Limb (tissue), 2 donors: Measurements from ENCODE around the gene DMRT3.

ENCODE experiments used
- DNase-seq, 2 donors: peaks; one replicate each; pipeline ENCODE4 v3.0.0-alpha.2; 2016; ENCODE audit errors: extremely low spot score in 2 of 2

Gene DMRT3

DNA sequence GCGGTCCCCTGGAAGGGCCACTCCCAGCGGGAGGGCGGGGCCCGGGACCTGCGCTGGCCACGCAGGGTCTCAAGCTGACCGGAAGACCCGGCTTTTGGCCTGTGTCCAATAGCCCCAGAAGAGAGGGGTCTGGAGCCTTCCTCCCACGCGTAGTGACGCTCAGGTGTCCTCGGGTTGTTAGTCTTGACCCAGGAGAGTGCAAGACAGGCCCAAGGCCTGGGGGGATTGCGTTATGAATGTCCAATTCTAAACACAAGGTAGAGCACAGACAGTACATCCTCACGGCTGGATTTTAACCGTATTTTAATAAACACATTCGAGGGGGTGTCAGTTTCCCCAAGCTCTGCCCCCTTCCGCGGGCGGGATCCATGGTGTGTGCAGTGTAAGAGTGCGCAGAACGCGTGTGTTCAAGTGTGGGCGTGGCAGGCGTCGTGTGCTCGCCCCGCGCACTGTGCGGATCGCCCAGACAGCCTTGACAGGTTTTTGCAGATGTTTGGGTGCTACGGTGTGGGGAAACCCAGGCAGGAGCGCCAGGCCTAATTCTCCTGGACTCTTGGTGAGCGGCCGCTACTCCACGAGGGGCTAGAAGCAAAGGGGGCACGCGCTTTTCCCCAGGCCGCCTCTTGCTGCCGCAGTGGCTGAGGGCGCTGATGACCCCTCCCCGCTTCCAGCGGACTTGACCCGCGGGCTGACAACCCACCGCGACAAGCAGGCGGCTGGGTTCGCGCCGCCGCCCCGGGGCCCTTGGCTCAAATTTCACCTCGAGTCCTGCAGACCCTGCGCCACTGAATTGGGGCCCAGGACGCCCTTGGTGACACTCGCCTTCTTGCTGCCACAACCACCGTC, 6.1 kb upstream of the DMRT3 start:
- peak in 1 of 2 donors; percentile 49 for DNase-seq

DNA sequence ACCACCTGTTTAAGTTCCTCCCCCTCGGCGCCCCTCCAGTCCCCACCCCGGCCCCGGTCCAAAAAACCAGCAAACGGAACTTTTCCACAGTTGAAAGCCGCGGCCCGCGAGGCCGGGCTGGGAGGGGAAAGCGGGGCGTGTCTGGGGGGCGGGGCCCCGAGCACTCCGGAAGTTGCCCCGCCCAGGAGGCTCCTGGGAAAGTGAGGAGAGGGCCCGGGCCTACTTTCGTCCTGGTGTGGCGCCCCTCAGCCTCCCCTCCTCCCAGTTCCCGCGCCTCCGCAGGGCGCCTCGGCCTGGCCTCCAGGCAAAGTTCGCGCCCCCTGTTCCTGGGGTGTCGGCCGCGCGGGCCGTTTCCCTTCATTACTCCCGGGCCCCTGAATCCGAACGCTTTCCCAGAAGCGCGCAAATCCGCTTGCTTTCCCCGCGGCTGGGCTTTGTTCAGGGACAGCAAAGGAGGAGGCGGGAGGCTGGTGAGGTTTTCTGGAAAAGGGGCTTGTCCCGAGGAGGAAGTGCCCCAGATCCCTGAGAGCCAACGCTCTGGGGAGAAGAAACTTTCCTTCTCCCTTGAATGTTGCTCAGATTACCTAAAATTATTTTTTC, 4.5 kb upstream of the DMRT3 start:
- peak in 1 of 2 donors; percentile 74 for DNase-seq

DNA sequence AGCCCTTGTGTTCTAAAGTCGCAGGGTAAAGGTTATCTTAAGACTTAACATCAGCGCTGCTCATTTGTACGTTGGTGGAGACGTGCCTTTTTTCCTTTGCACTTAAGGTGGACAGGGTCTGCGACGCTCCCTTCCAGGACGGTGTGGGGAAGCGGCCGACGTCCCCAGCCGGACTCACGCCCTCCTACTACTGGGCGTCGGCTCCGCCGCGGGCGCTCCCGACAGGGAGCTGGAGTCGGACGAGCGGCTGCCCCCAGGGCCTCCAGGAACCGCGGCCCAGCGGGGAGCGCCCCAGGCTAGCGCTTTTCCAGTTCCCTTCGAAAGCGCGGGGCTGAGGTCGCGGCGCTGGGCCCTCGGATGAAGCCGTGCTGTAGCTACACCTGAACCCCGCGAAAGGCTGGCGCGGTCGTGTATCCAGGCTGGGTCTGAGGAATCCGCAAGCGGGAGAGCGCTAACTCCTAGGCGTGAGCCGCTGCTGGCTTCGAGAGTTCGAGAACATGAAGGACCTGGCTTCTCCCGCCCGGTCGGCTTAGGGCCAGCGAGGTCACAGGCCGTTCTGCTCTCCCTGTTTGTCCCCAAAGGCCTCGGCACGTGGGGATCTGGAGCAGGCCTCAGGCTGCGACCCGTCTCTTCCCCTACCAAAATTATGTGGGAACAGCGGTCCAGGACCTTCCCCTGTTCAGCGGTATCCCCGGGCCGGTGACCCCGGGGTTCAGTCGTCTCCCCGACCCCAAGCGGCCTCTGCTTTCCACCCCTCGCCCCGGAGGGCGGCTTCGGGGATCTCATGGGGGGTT, 3.8 kb upstream of the DMRT3 start:
- peak in 1 of 2 donors; percentile 51 for DNase-seq

GRCh38 chr9:973295-973834, 3.1 kb upstream of the DMRT3 start:
- DNase-seq = no peak

DNA sequence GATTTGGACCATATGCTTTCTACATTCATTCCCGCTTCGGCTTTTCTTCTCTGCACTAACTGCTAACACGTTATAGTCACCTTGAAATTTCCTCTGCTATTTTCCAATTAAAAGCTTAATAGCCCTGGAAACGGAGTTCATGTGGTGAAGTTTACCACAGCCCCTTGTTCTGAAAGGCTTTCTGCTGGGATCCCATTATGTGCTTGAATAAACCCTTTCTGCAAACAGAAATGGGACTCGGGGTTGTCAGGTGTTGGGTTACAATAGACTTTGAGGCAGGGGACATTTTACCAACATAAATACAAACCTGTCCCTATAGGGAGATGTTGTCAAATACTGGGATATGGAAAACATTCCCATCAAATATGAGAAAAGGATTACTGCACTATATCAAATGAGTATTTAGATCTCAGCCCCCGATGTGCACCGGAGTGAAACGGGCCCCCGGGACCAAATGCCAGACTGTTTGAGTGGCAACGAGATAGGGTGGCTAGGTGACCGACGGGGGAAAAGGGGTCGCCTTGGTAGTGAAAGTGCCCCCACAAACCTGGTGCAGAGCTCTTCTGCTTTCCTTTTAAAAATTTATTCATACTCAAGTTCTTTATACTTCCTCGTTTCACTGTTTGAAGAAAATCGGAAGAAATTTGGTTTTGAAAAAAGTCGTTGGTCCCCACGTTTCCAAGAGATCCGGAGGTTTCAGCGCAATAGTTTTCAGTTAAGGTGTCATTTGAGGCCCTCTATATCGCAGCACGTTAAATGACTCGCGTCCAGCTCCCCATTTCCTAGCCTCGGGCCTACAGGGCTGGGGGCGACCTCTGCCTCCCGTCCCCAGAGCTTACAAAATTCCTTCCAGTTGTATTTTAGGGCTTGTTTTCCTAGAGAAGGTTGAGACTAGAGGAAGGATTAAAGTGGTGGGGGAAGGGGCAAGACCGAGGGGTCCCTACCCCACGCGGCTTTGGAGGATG, 2.1 kb upstream of the DMRT3 start:
- no peak for DNase-seq

- DNase-seq = peak in 1 of 2 donors; percentile 54
These were observed 1.3 kb upstream of the DMRT3 start for GRCh38 chr9:974996-975739.

GRCh38 chr9:975740-976257, 656 bp upstream of the DMRT3 start:
- DNase-seq = peak in 1 of 2 donors; percentile 38

DNA sequence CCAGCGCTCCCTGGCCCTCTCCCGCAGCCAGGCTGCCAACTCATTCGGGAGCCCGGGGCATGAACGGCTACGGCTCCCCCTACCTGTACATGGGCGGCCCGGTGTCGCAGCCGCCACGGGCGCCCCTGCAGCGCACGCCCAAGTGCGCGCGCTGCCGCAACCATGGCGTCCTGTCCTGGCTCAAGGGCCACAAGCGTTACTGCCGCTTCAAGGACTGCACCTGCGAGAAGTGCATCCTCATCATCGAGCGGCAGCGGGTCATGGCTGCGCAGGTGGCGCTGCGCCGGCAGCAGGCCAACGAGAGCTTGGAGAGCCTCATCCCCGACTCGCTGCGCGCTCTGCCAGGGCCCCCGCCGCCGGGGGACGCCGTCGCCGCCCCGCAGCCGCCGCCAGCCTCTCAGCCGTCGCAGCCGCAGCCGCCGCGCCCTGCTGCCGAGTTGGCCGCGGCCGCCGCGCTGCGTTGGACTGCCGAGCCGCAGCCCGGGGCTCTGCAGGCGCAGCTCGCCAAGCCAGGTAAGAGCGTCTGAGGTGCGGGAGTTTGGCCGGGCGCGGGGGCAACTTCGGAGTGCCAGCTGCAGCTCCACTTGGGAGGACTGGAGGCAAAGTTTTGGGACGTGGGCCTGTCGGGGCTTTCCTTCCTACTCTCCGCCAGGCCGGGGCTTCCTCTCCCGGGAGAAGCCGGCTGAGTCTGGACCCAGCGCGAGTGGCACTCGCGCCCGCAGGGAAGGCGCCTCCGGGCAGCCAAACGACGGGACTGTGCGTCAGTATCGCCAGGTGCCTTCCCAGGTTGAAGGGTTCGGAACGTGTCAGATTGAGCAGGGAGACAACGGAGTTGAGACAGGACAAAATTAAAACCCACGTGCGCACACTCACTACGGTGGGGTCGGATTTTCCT, 735 bp downstream of the DMRT3 start:
- peak in 1 of 2 donors; percentile 57 for DNase-seq

DNA sequence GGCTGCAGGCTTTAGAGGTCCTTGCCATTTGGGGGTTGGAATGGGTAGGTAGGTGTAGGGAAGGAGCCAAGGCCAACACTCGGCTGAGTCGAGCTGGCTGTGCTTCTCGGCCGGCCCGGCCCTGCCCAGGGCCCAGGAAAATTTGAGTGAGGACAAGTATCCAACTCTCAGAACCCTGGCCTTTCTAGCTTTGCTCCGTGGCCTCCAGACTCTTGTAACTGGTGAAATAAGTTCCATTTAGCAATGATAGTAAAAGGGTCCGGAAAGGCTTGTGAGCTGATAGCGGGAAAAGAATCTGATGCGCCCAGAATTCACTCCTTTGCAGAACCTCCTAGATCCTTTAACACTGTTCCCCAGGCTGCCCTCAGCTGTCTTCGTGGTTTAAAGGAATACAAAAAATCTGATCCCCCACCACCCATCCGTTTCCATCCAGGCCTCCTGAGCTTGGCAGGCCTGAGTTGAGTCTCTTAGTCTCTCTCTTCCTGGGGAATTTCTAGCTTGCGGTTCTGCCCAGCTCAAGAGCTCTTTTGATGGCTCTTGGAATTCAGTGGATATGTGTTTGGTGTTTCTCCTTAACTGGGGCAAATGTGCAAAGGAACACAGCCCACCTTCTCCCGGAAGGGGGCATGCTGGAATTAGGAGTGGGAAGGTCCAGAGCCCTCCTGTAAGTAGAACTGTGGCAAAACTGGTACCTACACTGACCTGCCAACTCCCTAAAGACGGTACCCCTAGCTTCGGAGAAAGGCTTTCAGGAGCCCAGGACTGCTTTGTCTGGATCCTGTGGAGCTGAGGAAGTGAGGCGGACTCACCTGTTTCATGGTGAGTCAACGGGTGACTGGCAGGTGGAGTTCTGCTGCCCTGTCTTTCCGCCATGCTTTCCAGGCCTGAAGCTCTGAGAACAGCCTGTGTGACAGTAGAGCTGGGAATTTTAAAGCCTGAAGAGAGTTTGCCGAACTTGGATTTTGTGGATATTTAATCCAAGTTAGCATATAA, 1.7 kb downstream of the DMRT3 start:
- DNase-seq = peak in 1 of 2 donors; percentile 31

- no peak for DNase-seq
These were observed 3.5 kb downstream of the DMRT3 start for GRCh38 chr9:979983-980382.

DNA sequence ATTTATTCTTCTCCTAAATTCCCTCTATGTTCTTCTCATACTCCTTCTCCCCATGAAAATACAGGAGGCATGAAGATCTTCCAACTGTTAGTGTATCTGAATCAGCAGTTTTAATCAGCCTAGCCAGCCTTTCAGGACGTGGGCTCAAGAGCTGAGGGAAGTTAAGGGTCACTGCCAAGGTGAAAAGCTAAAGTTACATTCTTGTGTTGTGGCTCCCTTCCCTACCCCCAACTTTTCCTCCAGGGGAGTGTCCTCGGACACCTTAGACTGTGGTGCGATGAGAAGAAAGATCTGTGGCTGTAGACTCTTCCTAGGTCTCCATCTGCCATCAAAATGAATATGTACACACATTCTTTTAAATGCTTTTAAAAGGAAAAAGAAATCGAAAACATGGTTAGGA, 4.2 kb downstream of the DMRT3 start:
- DNase-seq = no peak

DNA sequence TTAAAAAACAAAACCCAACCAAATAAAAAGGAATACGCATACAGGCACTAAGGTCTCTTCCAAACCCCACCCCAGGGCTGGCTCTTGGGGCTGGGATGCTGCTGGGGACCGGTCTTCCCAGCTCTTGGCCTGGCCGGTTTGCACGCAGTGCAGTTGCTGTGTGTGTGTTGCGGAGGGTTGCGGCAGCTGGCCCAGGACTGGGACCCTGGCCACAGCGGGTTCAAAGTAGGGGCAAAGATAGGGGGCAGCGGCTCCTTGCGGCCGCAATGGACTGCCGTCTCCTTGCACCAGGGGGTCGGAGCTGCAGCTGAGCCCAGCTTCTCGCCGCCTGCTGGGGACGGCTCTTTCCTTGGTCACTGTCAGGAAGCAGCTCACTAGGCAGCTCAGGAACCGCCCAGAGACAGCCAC, 5.0 kb downstream of the DMRT3 start:
- DNase-seq = peak in 1 of 2 donors; percentile 44

DNA sequence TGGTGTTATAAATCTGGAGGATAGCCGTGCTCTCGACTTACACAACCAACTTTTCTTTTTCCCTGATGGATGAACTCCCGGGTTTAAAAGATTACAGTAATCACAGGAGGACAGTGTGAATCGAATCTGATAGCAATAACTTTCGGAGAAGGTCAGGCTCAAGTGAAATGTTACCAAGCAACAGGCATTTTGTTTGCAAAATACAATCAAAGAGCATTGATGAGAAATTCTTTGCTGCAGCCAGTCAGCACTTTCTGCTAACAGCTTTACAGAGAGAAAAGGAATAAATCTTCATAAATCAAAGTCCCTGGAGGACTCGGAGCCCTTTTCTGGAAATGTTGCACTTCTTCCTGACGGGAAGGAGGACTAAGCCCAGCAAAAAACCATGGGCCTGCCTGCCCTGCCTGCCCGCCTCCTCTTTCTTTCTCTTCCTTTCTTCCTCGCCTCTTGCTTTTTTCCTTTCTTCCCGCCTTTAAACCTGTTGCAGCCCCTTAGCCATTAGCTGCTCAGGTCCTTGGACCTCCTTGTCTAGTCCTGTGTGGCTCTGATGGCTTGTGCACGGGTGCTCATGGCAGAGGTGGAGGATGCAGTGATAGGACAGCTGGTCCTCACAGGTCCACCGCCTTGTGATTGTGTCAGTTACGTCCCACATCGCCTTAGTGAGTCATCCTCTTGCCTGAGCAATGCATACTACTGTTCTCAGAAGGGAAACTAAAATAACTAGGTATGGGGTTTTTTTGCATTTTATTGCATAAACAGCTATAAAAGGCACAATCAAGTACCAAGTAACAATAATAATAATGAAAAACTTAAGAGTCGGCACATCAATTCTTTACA, 6.2 kb downstream of the DMRT3 start:
- no peak for DNase-seq

DNA sequence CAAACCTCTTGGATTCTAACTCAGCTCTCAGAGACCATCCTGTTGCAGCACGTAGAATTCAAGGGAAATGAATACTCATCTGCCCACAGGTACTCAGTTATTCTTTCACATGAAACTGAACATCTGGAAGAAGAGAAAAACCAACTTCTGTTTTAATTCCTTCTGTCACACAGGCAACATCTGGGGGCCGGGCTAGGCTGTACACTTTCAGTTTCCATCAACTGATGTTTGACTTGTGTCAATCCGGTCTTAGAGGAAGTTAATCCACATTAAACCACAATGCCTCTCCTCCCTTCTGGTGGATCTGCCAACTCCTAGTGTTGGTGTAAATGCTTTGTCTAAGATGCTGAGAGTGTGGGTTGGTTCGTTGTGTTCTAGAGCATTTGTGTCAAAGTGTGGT, 17.6 kb downstream of the DMRT3 start:
- no peak for DNase-seq

GRCh38 chr9:995192-995591, 18.7 kb downstream of the DMRT3 start:
- no peak for DNase-seq

GRCh38 chr9:995781-996180, 19.3 kb downstream of the DMRT3 start:
- no peak for DNase-seq
